Right lobe of liver (tissue), 4 donors: Measurements from ENCODE around the gene STAT5B.

Experiments used
- POLR2A ChIP-seq: fragments of 450-650 bp; IDR thresholded peaks from one replicate; pipeline ENCODE4 v1.6.1; 2017; ENCODE audit warnings: antibody characterized with exemption, mild to moderate bottlenecking
- TF ChIP-seq, protein P1 (sequence below), 4 donors: fragments of 200-600 bp in 3 of 4; fragments of 450-650 bp in 1 of 4; IDR thresholded peaks; one replicate each; pipeline versions ENCODE4 v1.5.1 to v1.8.0; 2016 to 2022; ENCODE audit warnings: antibody characterized with exemption in 4 of 4, mild to moderate bottlenecking in 2 of 4
- donor health status: DM: no; HTN: no; CAD: no.
- donor health status: DM: no; HTN: no; CAD: no.
- donor health status: DM: no; HTN: yes; CAD: no.

DNA sequence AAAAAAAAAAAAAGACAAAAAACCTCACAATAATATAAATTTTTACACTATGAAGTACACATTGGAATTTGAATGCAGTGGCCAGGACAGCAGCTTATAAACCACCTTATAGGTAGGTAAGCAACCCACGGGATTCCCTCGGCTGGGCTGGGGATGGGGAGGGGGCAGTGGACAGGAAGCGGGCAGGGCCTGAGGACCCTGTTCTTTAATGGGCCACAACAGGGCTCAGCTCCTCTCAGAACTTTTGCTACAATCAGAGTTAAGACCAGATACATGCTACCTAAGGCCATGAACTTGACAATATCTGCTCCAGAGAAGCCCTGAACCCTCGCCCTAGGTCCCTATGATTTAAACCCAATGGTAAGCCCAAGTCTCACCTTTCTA is 37.2 kb upstream of the STAT5B start:
- TF ChIP-seq, protein P1, sequence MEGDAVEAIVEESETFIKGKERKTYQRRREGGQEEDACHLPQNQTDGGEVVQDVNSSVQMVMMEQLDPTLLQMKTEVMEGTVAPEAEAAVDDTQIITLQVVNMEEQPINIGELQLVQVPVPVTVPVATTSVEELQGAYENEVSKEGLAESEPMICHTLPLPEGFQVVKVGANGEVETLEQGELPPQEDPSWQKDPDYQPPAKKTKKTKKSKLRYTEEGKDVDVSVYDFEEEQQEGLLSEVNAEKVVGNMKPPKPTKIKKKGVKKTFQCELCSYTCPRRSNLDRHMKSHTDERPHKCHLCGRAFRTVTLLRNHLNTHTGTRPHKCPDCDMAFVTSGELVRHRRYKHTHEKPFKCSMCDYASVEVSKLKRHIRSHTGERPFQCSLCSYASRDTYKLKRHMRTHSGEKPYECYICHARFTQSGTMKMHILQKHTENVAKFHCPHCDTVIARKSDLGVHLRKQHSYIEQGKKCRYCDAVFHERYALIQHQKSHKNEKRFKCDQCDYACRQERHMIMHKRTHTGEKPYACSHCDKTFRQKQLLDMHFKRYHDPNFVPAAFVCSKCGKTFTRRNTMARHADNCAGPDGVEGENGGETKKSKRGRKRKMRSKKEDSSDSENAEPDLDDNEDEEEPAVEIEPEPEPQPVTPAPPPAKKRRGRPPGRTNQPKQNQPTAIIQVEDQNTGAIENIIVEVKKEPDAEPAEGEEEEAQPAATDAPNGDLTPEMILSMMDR (IDR thresholded peaks at IDR 0.05) = no peak
- no peak for TF ChIP-seq POLR2A
